Naive thymus-derived CD4-positive, alpha-beta T cell (primary cell): ENCODE results near the gene BAIAP2. TPM values are rescaled to one million over a fixed set of nuclear protein-coding genes. Genes with fewer than 3 reads are reported as not detected.

ENCODE experiments used
- ATAC-seq: fragments of 150-1000 bp; cut with Tn5 transposase; 2 replicates; pipeline ENCODE4 v1.10.0; 2021; ENCODE audit warnings: mild to moderate bottlenecking, moderate library complexity
- CTCF ChIA-PET: fragments of 350-600 bp; sonication (Branson Sonifier 250); formaldehyde crosslinking; loops from one replicate; lab custom pipeline; 2021; ENCODE audit warnings: antibody characterized with exemption; lab: Charles Lee
- POLR2A ChIA-PET: fragments of 350-600 bp; sonication (Branson Sonifier 250); formaldehyde crosslinking; loops from one replicate; lab custom pipeline; 2021; ENCODE audit warnings: antibody characterized with exemption, inconsistent platforms; lab: Charles Lee
- DNase-seq, 9 donors: peaks; one replicate each; pipeline versions ENCODE4 v3.0.0 to v3.0.0-alpha.2; 2020 to 2022; ENCODE audit warnings: mixed read lengths in 1 of 9
- H3K27ac ChIP-seq: one replicate; pipeline ENCODE4 v1.7.0; 2013; ENCODE audit warnings: mild to moderate bottlenecking, low read depth, low read length, moderate library complexity
- H3K27me3 ChIP-seq, 2 donors: one replicate each; pipeline ENCODE4 v1.7.0; 2013; ENCODE audit warnings: low read length in 2 of 2, mild to moderate bottlenecking in 2 of 2, moderate library complexity in 2 of 2; ENCODE audit not compliant: control insufficient read depth in 2 of 2, insufficient read depth in 2 of 2
- H3K36me3 ChIP-seq, 3 experiments: 1 replicate in 2 of 3; 2 replicates in 1 of 3; pipeline ENCODE4 v1.7.0; 2013; ENCODE audit warnings: low read length in 3 of 3, mild to moderate bottlenecking in 3 of 3, moderate library complexity in 1 of 3; ENCODE audit not compliant: insufficient read depth in 3 of 3, control insufficient read depth in 2 of 3
- H3K4me1 ChIP-seq, 2 donors: one replicate each; pipeline ENCODE4 v1.7.0; 2013; ENCODE audit warnings: low read length in 2 of 2, mild to moderate bottlenecking in 2 of 2, moderate library complexity in 1 of 2; ENCODE audit not compliant: control insufficient read depth in 2 of 2, insufficient read depth in 2 of 2
- H3K4me3 ChIP-seq: 2 replicates; pipeline ENCODE4 v1.7.0; 2013; ENCODE audit warnings: mild to moderate bottlenecking, low read length
- H3K9me3 ChIP-seq, 3 experiments: 1 replicate in 2 of 3; 2 replicates in 1 of 3; pipeline ENCODE4 v1.7.0; 2013; ENCODE audit warnings: low read length in 3 of 3; ENCODE audit not compliant: control insufficient read depth in 2 of 3
- H3K27ac Mint-ChIP-seq, 9 donors: one replicate each; pipeline ENCODE4 v1.8.0; 2020 to 2022; ENCODE audit warnings: mixed read lengths in 9 of 9, mild to moderate bottlenecking in 8 of 9, moderate library complexity in 5 of 9, inconsistent platforms in 2 of 9
- H3K27me3 Mint-ChIP-seq, 5 donors: one replicate each; pipeline ENCODE4 v1.8.0; 2021 to 2022; ENCODE audit warnings: mixed read lengths in 5 of 5, mild to moderate bottlenecking in 1 of 5
- H3K36me3 Mint-ChIP-seq, 5 donors: one replicate each; pipeline ENCODE4 v1.8.0; 2020 to 2022; ENCODE audit warnings: mixed read lengths in 5 of 5, mild to moderate bottlenecking in 3 of 5, inconsistent platforms in 1 of 5
- H3K4me1 Mint-ChIP-seq, 7 donors: one replicate each; pipeline ENCODE4 v1.8.0; 2020 to 2022; ENCODE audit warnings: mixed read lengths in 7 of 7, mild to moderate bottlenecking in 3 of 7, inconsistent platforms in 1 of 7
- H3K4me3 Mint-ChIP-seq, 10 donors: one replicate each; pipeline ENCODE4 v1.8.0; 2020 to 2022; ENCODE audit warnings: mild to moderate bottlenecking in 10 of 10, mixed read lengths in 10 of 10, moderate library complexity in 6 of 10, inconsistent platforms in 2 of 10
- H3K9me3 Mint-ChIP-seq, 11 donors: one replicate each; pipeline ENCODE4 v1.8.0; 2020 to 2022; ENCODE audit warnings: mixed read lengths in 11 of 11, mild to moderate bottlenecking in 4 of 11, inconsistent platforms in 1 of 11, moderate library complexity in 1 of 11
- intact Hi-C, 2 donors: fragments of 100-400 bp; cut with micrococcal nuclease; formaldehyde crosslinking; loops; one replicate each; pipeline ENCODE4 v1.15.1; 2023
- polyA plus RNA-seq, 2 donors: library from polyadenylated mRNA; unstranded; fragments of 300-500 nt; fragmentation: Illumina TruSeq; gene quantifications; one replicate each; pipeline ENCODE4 v1.2.3, GENCODE V29; 2021
- total RNA-seq, 6 experiments: library from RNA in 5 of 6; stranded (reverse) in 5 of 6; gene quantifications; 1 replicate in 5 of 6; 2 replicates in 1 of 6; pipeline ENCODE4 v1.2.3 and lab custom pipeline; 2021 to 2026

The BAIAP2 gene
- total and polyA plus RNA-seq, 7 experiments from 2014 or later: 3.2 to 13.7 (median 7.4) TPM

DNA sequence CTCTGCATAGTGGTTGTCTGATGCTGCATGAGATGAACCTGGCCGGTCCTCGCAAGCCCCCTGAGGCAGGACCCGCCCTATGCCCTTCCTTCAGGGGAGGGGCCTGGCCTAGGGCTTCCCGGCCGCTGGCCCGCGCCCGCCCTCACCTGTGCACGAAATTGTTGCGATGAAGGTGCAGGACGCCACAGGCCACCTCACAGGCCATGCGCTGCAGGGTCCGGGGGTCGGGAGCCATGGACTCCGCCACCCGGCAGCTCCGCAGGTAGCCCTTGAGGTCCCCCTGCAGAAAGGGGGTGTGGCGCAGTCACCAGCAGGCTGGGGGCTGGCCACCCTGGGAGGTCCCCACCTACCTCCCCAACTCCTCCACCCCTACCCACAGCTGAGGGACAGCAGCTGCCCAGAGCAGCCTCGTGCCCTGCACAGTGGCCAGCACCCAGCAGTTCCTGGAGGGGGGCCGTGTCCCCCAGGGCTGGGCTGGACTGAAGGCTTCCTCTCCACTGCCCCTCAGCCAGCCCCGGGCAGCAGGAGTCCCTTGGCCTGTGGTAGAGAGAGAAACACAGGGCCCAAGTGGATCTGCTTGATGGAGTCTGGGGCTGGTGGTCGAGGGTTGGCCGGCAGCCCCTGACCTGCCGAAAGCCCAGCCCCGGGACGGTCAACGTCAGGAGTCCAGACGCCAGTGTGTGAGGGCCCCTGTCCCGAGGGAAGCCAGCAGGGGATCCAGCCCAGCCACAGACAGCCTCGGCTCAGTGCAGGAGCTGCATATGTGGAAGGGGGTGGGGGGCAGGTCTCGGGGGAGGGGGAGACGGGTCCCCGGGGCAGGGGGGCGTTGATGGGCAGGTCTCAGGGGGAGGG lies 91.6 kb downstream of the BAIAP2 start:
- CTCF ChIA-PET: no interaction called here
- H3K4me1 Mint-ChIP-seq: peaks cover 0 to 2% (median 0%) of the 10 kb centered on the region in 7 donors

DNA sequence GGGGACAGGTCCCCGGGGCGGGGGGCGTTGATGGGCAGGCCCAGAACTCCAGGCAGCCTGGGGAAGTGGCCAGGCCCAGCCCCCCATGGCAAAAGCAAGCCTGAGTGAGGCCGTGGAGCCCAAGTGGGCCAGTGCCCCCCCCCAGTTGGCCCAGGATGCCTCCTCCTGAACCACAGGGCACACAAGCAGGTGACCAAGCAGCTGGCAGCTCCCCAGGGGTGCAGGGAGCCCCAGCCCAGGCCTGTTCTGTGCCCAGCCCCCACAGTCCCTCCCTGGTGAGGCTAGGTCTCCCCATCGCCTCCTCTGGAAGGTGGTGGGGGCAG lies 92.1 kb downstream of the BAIAP2 start:
- ChIA-PET POLR2A (no interaction called here), CTCF (no interaction called here)
- Mint-ChIP-seq H3K9me3 (no peaks in the 10 kb centered on the region), H3K4me3 (no peak overlapping the region), H3K4me1 (peaks cover 0 to 2% (median 0%) of the 10 kb centered on the region in 7 donors), H3K36me3 (no peaks in the 10 kb centered on the region), H3K27me3 (no peaks in the 10 kb centered on the region), H3K27ac (no peak overlapping the region)
- Histone ChIP-seq H3K36me3 (no peaks in the 10 kb centered on the region), H3K9me3 (no peaks in the 10 kb centered on the region), H3K27ac (no peak overlapping the region), H3K27me3 (no peaks in the 10 kb centered on the region), H3K4me3 (no peak overlapping the region), H3K4me1 (no peaks in the 10 kb centered on the region)
- ATAC-seq: no peak
- intact Hi-C loops: no loop called here
- no peak for DNase-seq

More for the DNA sequence above, 91.6 kb downstream of the BAIAP2 start:
- intact Hi-C loops: no loop called here
- Mint-ChIP-seq H3K4me3 (no peak overlapping the region), H3K9me3 (no peaks in the 10 kb centered on the region), H3K27me3 (no peaks in the 10 kb centered on the region), H3K36me3 (no peaks in the 10 kb centered on the region), H3K27ac (no peak overlapping the region)
- no peak for ATAC-seq
- Histone ChIP-seq H3K4me1 (no peaks in the 10 kb centered on the region), H3K36me3 (no peaks in the 10 kb centered on the region), H3K4me3 (no peak overlapping the region), H3K9me3 (no peaks in the 10 kb centered on the region), H3K27ac (no peak overlapping the region), H3K27me3 (no peaks in the 10 kb centered on the region)
- DNase-seq: no peak
- POLR2A ChIA-PET: no interaction called here

DNA sequence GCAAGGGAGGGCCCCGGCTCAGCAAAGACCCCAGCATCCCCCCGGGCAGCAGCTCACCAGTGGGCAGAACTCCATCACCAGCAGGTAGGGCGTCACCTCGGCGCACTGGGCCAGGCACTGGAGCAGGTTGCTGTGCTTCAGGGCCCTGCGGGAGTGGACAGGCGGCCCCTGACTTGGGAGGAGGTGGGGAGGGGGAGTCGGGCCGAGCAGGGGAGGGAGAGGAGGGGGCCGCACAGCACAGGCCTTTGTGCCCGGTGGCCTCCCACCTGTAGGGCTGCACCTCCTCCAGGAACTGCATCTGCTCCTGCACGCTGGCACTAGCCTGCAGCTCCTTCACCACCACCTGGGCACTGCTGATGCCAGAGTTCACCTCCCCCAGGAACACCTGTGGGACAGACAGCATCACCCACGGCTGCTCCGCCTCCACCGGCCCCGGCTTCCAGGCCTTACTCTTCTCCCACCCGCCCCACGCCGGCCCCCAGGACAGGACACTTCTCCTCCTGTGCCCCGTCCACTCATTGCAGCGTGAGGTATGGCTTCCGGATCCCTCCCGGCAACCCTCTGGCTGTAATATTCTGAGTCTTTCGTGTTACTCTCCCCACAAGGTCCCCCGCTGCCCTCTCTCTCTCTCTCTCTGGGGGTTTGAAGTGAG lies 92.7 kb downstream of the BAIAP2 start:
- POLR2A ChIA-PET: no interaction called here
- H3K27ac Mint-ChIP-seq: no peak overlapping the region

DNA sequence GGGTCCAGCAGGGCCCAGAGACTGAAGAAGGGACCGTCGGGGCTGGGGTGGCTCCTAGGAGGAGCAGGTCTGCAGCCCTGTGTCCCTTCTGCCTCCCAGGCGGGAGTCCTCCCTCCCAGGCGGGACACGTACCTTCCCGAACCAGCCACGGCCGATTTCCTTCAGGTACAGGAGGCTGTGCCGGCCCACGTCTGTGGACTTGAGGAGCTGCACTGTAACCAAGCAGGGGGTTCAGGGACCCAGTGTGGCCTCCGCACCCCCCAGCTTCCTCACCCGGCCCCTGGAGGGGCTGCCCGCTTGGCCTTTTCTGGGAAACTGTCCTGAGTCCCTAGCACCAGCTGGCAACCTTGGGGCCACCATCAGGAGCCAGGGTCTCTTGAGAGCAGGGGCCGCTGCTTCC lies 93.4 kb downstream of the BAIAP2 start:
- ATAC-seq: no peak
- no peak overlapping the region for H3K4me3 Mint-ChIP-seq
- H3K4me1 Mint-ChIP-seq: peaks cover 0 to 2% (median 0%) of the 10 kb centered on the region in 7 donors
- Histone ChIP-seq H3K9me3 (no peaks in the 10 kb centered on the region), H3K27ac (no peak overlapping the region), H3K27me3 (no peaks in the 10 kb centered on the region), H3K36me3 (no peaks in the 10 kb centered on the region), H3K4me3 (no peak overlapping the region), H3K4me1 (no peaks in the 10 kb centered on the region)
- no peaks in the 10 kb centered on the region for H3K36me3 Mint-ChIP-seq
- intact Hi-C loops: no loop called here
- H3K27ac Mint-ChIP-seq: no peak overlapping the region
- H3K27me3 Mint-ChIP-seq: no peaks in the 10 kb centered on the region
- ChIA-PET CTCF (no interaction called here), POLR2A (no interaction called here)
- H3K9me3 Mint-ChIP-seq: no peaks in the 10 kb centered on the region
- DNase-seq: no peak

More for the DNA sequence above, 92.7 kb downstream of the BAIAP2 start:
- H3K4me3 ChIP-seq: no peak overlapping the region
- Mint-ChIP-seq H3K36me3 (no peaks in the 10 kb centered on the region), H3K4me1 (peaks cover 0 to 2% (median 0%) of the 10 kb centered on the region in 7 donors), H3K27me3 (no peaks in the 10 kb centered on the region), H3K9me3 (no peaks in the 10 kb centered on the region), H3K4me3 (no peak overlapping the region)
- no peaks in the 10 kb centered on the region for H3K9me3 ChIP-seq
- H3K36me3 ChIP-seq: no peaks in the 10 kb centered on the region
- H3K4me1 ChIP-seq: no peaks in the 10 kb centered on the region
- CTCF ChIA-PET: no interaction called here
- H3K27me3 ChIP-seq: no peaks in the 10 kb centered on the region
- DNase-seq: no peak
- H3K27ac ChIP-seq: no peak overlapping the region
- intact Hi-C loops: no loop called here
- ATAC-seq: no peak

DNA sequence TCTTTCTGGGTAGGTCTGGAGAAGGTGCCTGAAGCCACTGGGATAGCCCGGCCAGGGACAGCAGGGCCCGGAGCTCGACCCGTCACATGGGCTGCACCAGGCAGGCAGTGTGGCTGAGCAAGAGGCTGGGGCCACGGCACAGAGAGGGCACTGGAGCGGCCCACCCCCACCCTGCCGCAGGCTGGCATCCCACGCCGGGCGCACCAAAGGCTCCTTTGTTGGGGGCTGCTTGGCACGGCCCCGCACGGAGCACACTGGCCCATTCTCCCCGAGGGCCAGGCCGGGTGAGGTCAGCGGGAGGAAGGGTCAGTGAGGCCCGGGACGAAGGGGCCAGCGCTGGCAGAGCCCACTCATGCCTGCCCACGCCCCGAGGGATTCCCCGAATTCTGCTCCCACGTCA lies 93.8 kb downstream of the BAIAP2 start:
- no peaks in the 10 kb centered on the region for H3K27me3 ChIP-seq
- ChIA-PET POLR2A (no interaction called here), CTCF (no interaction called here)
- Mint-ChIP-seq H3K9me3 (no peaks in the 10 kb centered on the region), H3K27me3 (no peaks in the 10 kb centered on the region), H3K27ac (no peak overlapping the region), H3K4me1 (peaks cover 0 to 2% (median 0%) of the 10 kb centered on the region in 7 donors), H3K36me3 (no peaks in the 10 kb centered on the region), H3K4me3 (no peak overlapping the region)
- H3K27ac ChIP-seq: no peak overlapping the region
- no peak for DNase-seq
- no peaks in the 10 kb centered on the region for H3K4me1 ChIP-seq
- H3K4me3 ChIP-seq: no peak overlapping the region
- no peak for ATAC-seq
- H3K9me3 ChIP-seq: no peaks in the 10 kb centered on the region
- no peaks in the 10 kb centered on the region for H3K36me3 ChIP-seq
- intact Hi-C loops: no loop called here

DNA sequence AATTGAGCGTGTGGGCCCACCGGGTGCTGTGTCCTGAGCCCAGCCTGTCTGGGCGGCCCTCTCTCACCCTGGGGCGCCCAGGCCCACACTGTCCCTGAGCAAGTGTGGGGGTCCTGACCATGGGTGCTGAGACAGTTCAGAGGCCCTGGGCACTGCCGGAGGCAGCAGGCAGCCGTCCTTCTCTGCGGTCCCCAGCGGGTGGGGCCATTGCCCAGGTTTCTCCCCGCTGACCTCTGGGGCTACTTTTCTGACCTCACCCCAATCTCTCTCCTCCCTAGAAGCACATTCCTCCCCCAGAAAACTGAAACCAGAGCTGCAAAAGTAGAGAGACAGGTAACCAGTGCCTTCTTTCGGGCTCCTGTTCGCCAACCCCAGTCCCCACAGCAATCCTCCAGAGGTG lies 94.3 kb downstream of the BAIAP2 start:
- intact Hi-C loops: no loop called here
- Mint-ChIP-seq H3K36me3 (no peaks in the 10 kb centered on the region), H3K27ac (no peak overlapping the region), H3K9me3 (no peaks in the 10 kb centered on the region), H3K4me3 (no peak overlapping the region), H3K27me3 (no peaks in the 10 kb centered on the region), H3K4me1 (peaks cover 0 to 2% (median 0%) of the 10 kb centered on the region in 7 donors)
- Histone ChIP-seq H3K4me1 (no peaks in the 10 kb centered on the region), H3K27me3 (no peaks in the 10 kb centered on the region), H3K27ac (no peak overlapping the region), H3K4me3 (no peak overlapping the region), H3K9me3 (no peaks in the 10 kb centered on the region), H3K36me3 (no peaks in the 10 kb centered on the region)
- no peak for DNase-seq
- ChIA-PET CTCF (no interaction called here), POLR2A (no interaction called here)
- peak; percentile 18 for ATAC-seq
